Measurements from ENCODE around the gene OR2D3. TPM values are rescaled to one million over a fixed set of nuclear protein-coding genes. Genes with fewer than 3 reads are reported as not detected.

Gene OR2D3
- total RNA-seq, 1 donor from 2014 or later = not detected

DNA sequence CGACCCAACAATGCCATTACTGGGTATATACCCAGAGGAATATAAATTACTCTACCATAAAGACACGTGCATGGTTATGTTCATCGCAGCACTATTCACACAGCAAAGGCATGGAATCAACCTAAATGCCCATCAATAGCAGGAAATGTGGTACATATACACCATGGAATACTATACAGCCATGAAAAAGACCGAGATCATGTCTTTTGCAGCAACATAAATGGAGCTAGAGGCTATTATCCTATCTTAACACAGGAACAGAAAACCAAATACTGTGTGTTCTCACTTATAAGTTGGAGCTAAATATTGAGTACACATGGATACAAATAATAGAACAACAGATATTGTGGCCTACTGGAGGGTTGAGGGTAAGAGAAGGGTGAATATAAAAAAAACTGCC is 32.0 kb upstream of the OR2D3 start:
- H3K4me3 Mint-ChIP-seq = no peak overlapping the region
- H3K27me3 Mint-ChIP-seq (ENCODE audit: low read depth) = peaks cover 10% of the 10 kb centered on the region
- H3K4me1 Mint-ChIP-seq = peaks cover 3% of the 10 kb centered on the region
- no peaks in the 10 kb centered on the region for H3K36me3 Mint-ChIP-seq
- H3K27ac Mint-ChIP-seq = no peak overlapping the region
- H3K9me3 Mint-ChIP-seq = no peaks in the 10 kb centered on the region
- TF ChIP-seq, protein P1, sequence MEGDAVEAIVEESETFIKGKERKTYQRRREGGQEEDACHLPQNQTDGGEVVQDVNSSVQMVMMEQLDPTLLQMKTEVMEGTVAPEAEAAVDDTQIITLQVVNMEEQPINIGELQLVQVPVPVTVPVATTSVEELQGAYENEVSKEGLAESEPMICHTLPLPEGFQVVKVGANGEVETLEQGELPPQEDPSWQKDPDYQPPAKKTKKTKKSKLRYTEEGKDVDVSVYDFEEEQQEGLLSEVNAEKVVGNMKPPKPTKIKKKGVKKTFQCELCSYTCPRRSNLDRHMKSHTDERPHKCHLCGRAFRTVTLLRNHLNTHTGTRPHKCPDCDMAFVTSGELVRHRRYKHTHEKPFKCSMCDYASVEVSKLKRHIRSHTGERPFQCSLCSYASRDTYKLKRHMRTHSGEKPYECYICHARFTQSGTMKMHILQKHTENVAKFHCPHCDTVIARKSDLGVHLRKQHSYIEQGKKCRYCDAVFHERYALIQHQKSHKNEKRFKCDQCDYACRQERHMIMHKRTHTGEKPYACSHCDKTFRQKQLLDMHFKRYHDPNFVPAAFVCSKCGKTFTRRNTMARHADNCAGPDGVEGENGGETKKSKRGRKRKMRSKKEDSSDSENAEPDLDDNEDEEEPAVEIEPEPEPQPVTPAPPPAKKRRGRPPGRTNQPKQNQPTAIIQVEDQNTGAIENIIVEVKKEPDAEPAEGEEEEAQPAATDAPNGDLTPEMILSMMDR (IDR thresholded peaks at IDR 0.05; ENCODE audit: unreplicated experiment) = no peak
- DNase-seq (ENCODE audit: low spot score in 2 of 2, unreplicated experiment in 2 of 2) = no peak

DNA sequence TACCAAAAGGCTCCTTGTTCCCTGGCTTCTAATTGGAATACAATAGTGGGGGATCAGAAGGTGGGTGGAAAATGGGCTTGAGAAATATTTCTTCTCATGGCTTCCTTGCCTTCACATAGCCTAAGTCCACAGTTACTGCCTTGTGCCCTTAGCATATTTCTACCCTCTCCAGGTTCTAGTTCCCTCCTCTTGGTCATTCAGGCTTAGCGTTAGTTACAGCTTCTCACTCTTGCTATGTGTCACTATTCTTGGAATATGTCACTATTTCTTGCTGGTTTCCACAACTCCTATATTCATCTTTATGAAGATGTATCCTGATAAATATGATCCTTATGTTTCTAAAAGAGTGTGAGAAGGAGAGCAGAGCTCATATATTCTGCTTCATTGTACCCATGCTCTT is 31.0 kb upstream of the OR2D3 start:
- TF ChIP-seq, protein P1 (IDR thresholded peaks at IDR 0.05; ENCODE audit: unreplicated experiment) = no peak
- Mint-ChIP-seq H3K4me1 (peaks cover 3% of the 10 kb centered on the region), H3K36me3 (no peaks in the 10 kb centered on the region), H3K4me3 (no peak overlapping the region), H3K27ac (no peak overlapping the region), H3K9me3 (no peaks in the 10 kb centered on the region), H3K27me3 (ENCODE audit: low read depth) (peaks cover 6% of the 10 kb centered on the region)
- no peak for DNase-seq (ENCODE audit: low spot score in 2 of 2, unreplicated experiment in 2 of 2)

DNA sequence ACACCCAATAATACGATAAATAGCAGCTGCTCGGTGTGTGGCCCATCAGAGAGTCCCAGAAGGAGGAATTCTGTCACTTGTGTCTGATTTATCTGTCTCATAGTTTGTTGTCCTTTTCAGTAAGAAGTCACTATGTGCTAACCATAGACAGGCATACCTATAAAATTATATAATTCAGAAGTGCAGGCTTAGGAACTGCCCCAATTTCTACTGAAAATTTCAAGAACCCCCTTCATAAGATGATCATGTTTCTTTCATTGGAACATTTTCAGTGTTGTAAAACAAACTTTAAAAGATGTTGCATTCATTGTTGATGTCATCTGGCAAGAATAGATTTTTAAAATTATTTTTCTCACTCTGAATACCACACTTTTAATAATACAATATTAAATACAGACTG is 28.4 kb upstream of the OR2D3 start, which contains the start of gene OR2D2:
OR2D2 (minus strand) TSS at position 101 of the 400 bp plus-strand sequence; CDS start at position 101, 0 bp downstream.
- Mint-ChIP-seq H3K4me1 (no peaks in the 10 kb centered on the region), H3K27ac (no peak within 1 kb of the TSS), H3K9me3 (no peaks in the 10 kb centered on the region), H3K36me3 (no peaks in the 10 kb centered on the region), H3K27me3 (ENCODE audit: low read depth) (no peaks in the 10 kb centered on the region), H3K4me3 (no peak within 1 kb of the TSS)
- TF ChIP-seq, protein P1 (IDR thresholded peaks at IDR 0.05; ENCODE audit: unreplicated experiment) = no peak
- DNase-seq (ENCODE audit: low spot score in 2 of 2, unreplicated experiment in 2 of 2) = no peak

- Mint-ChIP-seq H3K9me3 (no peaks in the 10 kb centered on the region), H3K4me1 (no peaks in the 10 kb centered on the region), H3K27me3 (ENCODE audit: low read depth) (no peaks in the 10 kb centered on the region), H3K36me3 (no peaks in the 10 kb centered on the region), H3K27ac (no peak overlapping the region), H3K4me3 (no peak overlapping the region)
- TF ChIP-seq, protein P1 (IDR thresholded peaks at IDR 0.05; ENCODE audit: unreplicated experiment) = no peak
- DNase-seq (ENCODE audit: low spot score in 2 of 2, unreplicated experiment in 2 of 2) = no peak
Observed at GRCh38 chr11:6894097-6894496, 26.7 kb upstream of the OR2D3 start.

GRCh38 chr11:6895010-6895409 is 25.8 kb upstream of the OR2D3 start:
- H3K36me3 Mint-ChIP-seq = no peaks in the 10 kb centered on the region

More at GRCh38 chr11:6895010-6895409, 25.8 kb upstream of the OR2D3 start:
- Mint-ChIP-seq H3K4me1 (no peaks in the 10 kb centered on the region), H3K27me3 (ENCODE audit: low read depth) (no peaks in the 10 kb centered on the region), H3K9me3 (no peaks in the 10 kb centered on the region), H3K4me3 (no peak overlapping the region), H3K27ac (no peak overlapping the region)
- DNase-seq (ENCODE audit: low spot score in 2 of 2, unreplicated experiment in 2 of 2) = no peak
- TF ChIP-seq, protein P1 (IDR thresholded peaks at IDR 0.05; ENCODE audit: unreplicated experiment) = no peak
